ENCODE data around the gene P2RY11. TPM values are rescaled to one million over a fixed set of nuclear protein-coding genes. Genes with fewer than 3 reads are reported as not detected.

P2RY11 gene
- 33.1 and 42.6 TPM in 2 replicates for total RNA-seq

GRCh38 chr19:10111405-10111811 lies at the start of gene P2RY11:
Gene P2RY11 (plus strand): TSS chr19:10111693. CDS start chr19:10111722, 29 bp downstream.
- Mint-ChIP-seq H3K27ac (peak within 1 kb of the TSS; percentile 82), H3K4me3 (peak within 1 kb of the TSS; percentile 76), H3K4me1 (peaks cover 55% of the 10 kb centered on the region), H3K9me3 (no peaks in the 10 kb centered on the region), H3K27me3 (no peaks in the 10 kb centered on the region), H3K36me3 (ENCODE audit: low read depth) (peaks cover 69% of the 10 kb centered on the region)
- DNase-seq (peak; percentile 48), ATAC-seq (ENCODE audit: low read depth) (peak; percentile 67)
- CTCF ChIA-PET: interaction anchor here (1.0 to 2.9 kb wide), 4 partner anchors 8 to 180 kb away, joined by 3 to 41 read pairs (median 4); partner anchors contain the start of gene ANGPTL6
- POLR2A ChIA-PET: interaction anchor here (0.6 to 10.3 kb wide), 7 partner anchors 9 to 259 kb away, joined by 3 to 297 read pairs (median 5); partner anchors contain the start of gene ANGPTL6
- intact Hi-C loops (cut with micrococcal nuclease): loop anchor here (1.0 to 5.0 kb wide), 2 partner anchors 9 to 84 kb away; partner anchors contain the start of gene ANGPTL6
- no peak for TF ChIP-seq CTCF (IDR thresholded peaks at IDR 0.05)

GRCh38 chr19:10061717-10062310 lies 49.7 kb upstream of the P2RY11 start:
- Mint-ChIP-seq H3K36me3 (ENCODE audit: low read depth) (no peaks in the 10 kb centered on the region), H3K9me3 (no peaks in the 10 kb centered on the region), H3K4me1 (no peaks in the 10 kb centered on the region), H3K4me3 (no peak overlapping the region), H3K27me3 (peaks cover 17% of the 10 kb centered on the region), H3K27ac (no peak overlapping the region)
- CTCF ChIA-PET: no interaction called here
- TF ChIP-seq CTCF (IDR thresholded peaks at IDR 0.05): no peak
- DNase-seq (no peak), ATAC-seq (ENCODE audit: low read depth) (no peak)
- POLR2A ChIA-PET: no interaction called here
- intact Hi-C loops (cut with micrococcal nuclease): no loop called here

GRCh38 chr19:10068205-10068604 lies 43.3 kb upstream of the P2RY11 start:
- intact Hi-C loops (cut with micrococcal nuclease): no loop called here
- no peak for TF ChIP-seq CTCF (IDR thresholded peaks at IDR 0.05)
- Mint-ChIP-seq H3K4me1 (no peaks in the 10 kb centered on the region), H3K27me3 (peaks cover 9% of the 10 kb centered on the region), H3K4me3 (no peak overlapping the region), H3K9me3 (no peaks in the 10 kb centered on the region), H3K27ac (no peak overlapping the region), H3K36me3 (ENCODE audit: low read depth) (no peaks in the 10 kb centered on the region)
- DNase-seq: no peak
- POLR2A ChIA-PET: no interaction called here
- no peak for ATAC-seq (ENCODE audit: low read depth)
- CTCF ChIA-PET: no interaction called here

- Mint-ChIP-seq H3K4me1 (no peaks in the 10 kb centered on the region), H3K27ac (no peak overlapping the region), H3K36me3 (ENCODE audit: low read depth) (no peaks in the 10 kb centered on the region), H3K27me3 (peaks cover 7% of the 10 kb centered on the region), H3K9me3 (no peaks in the 10 kb centered on the region), H3K4me3 (no peak overlapping the region)
- no peak for DNase-seq
- ATAC-seq (ENCODE audit: low read depth): no peak
- intact Hi-C loops (cut with micrococcal nuclease): no loop called here
- ChIA-PET CTCF (no interaction called here), POLR2A (no interaction called here)
- TF ChIP-seq CTCF (IDR thresholded peaks at IDR 0.05): no peak
Measured at GRCh38 chr19:10069046-10069445, 42.4 kb upstream of the P2RY11 start.

GRCh38 chr19:10070730-10071446 lies 40.6 kb upstream of the P2RY11 start:
- ChIA-PET CTCF (no interaction called here), POLR2A (no interaction called here)
- no peak for TF ChIP-seq CTCF (IDR thresholded peaks at IDR 0.05)
- H3K36me3 Mint-ChIP-seq (ENCODE audit: low read depth): no peaks in the 10 kb centered on the region
- intact Hi-C loops (cut with micrococcal nuclease): no loop called here
- H3K4me3 Mint-ChIP-seq: no peak overlapping the region
- H3K27ac Mint-ChIP-seq: no peak overlapping the region
- no peaks in the 10 kb centered on the region for H3K9me3 Mint-ChIP-seq
- H3K4me1 Mint-ChIP-seq: no peaks in the 10 kb centered on the region
- DNase-seq: no peak
- no peak for ATAC-seq (ENCODE audit: low read depth)
- peaks cover 7% of the 10 kb centered on the region for H3K27me3 Mint-ChIP-seq
